Measurements from ENCODE around the gene TNC.

The TNC gene

DNA sequence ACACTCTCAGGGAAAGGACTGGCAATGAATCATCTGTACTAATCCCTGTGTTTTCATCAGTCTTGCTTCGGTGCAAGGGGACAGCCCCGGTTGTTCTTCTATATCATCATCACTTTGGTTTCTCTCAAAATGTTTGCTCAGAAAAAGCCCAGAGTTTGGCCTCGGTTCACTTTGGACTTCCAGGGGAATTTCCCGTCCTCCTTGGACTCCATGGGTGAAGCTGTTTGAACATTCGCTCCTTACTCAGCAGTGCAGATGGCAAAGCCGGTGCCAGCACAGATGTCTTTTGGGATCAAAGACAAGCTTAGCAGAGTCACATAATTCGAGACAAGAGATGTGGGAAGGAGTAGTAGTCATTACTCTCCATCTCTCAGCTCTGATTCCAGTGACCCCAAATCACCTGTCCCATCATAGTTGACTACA, 117.7 kb downstream of the TNC start:
- H3K79me2 ChIP-seq (ENCODE audit: control insufficient read depth, low read length) = no peaks in the 10 kb centered on the region
- no peak overlapping the region for H3K27ac ChIP-seq (ENCODE audit: low read depth, low read length)
- H3K4me2 ChIP-seq (ENCODE audit: low read length) = no peak overlapping the region
- H3K9me3 ChIP-seq (ENCODE audit: control insufficient read depth, insufficient read depth, low read length) = no peaks in the 10 kb centered on the region
- H3K4me3 ChIP-seq (ENCODE audit: low read length) = no peak overlapping the region
- H3K36me3 ChIP-seq (ENCODE audit: control insufficient read depth, low read length) = no peaks in the 10 kb centered on the region
- no peaks in the 10 kb centered on the region for H4K20me1 ChIP-seq (ENCODE audit: control insufficient read depth, insufficient read depth, low read depth, low read length)
- H3F3A ChIP-seq (ENCODE audit: control insufficient read depth, insufficient read depth) = no peaks in the 10 kb centered on the region
- no peaks in the 10 kb centered on the region for H3K9me2 ChIP-seq (replicated peaks; ENCODE audit: control insufficient read depth, low read length)
- H3K4me1 ChIP-seq (ENCODE audit: control insufficient read depth, low read length) = no peaks in the 10 kb centered on the region
- TF ChIP-seq, protein P1, sequence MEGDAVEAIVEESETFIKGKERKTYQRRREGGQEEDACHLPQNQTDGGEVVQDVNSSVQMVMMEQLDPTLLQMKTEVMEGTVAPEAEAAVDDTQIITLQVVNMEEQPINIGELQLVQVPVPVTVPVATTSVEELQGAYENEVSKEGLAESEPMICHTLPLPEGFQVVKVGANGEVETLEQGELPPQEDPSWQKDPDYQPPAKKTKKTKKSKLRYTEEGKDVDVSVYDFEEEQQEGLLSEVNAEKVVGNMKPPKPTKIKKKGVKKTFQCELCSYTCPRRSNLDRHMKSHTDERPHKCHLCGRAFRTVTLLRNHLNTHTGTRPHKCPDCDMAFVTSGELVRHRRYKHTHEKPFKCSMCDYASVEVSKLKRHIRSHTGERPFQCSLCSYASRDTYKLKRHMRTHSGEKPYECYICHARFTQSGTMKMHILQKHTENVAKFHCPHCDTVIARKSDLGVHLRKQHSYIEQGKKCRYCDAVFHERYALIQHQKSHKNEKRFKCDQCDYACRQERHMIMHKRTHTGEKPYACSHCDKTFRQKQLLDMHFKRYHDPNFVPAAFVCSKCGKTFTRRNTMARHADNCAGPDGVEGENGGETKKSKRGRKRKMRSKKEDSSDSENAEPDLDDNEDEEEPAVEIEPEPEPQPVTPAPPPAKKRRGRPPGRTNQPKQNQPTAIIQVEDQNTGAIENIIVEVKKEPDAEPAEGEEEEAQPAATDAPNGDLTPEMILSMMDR (IDR thresholded peaks at IDR 0.05; ENCODE audit: low read depth, low read length, poor library complexity, severe bottlenecking) = no peak
- TF ChIP-seq EZH2phosphoT487 (IDR thresholded peaks at IDR 0.05; ENCODE audit: borderline replicate concordance, low read length) = no peak
- peaks cover 11% of the 10 kb centered on the region for H3K27me3 ChIP-seq (ENCODE audit: control insufficient read depth, low read length)

DNA sequence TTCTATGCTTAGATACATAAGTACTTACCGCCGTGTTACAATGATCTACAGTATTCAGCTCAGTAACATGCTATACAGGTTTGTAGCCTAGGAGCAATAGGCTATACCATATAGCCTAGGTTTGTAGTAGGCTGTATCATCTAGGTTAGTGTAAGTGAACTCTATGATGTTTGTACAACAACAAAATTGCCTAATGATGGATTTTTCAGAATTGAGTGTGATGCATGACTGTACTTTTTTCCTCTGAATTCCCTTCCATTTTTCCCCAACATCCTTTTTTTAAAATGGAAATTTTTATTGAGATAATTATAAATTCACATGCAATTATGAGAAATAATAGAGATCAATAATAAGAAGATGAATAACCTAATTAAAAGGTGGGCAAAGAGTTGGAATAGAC, 119.6 kb downstream of the TNC start:
- H3K27ac ChIP-seq (ENCODE audit: low read depth, low read length) = no peak overlapping the region
- no peak overlapping the region for H3K4me2 ChIP-seq (ENCODE audit: low read length)
- no peak for TF ChIP-seq EZH2phosphoT487 (IDR thresholded peaks at IDR 0.05; ENCODE audit: borderline replicate concordance, low read length)
- TF ChIP-seq, protein P1 (IDR thresholded peaks at IDR 0.05; ENCODE audit: low read depth, low read length, poor library complexity, severe bottlenecking) = no peak

DNA sequence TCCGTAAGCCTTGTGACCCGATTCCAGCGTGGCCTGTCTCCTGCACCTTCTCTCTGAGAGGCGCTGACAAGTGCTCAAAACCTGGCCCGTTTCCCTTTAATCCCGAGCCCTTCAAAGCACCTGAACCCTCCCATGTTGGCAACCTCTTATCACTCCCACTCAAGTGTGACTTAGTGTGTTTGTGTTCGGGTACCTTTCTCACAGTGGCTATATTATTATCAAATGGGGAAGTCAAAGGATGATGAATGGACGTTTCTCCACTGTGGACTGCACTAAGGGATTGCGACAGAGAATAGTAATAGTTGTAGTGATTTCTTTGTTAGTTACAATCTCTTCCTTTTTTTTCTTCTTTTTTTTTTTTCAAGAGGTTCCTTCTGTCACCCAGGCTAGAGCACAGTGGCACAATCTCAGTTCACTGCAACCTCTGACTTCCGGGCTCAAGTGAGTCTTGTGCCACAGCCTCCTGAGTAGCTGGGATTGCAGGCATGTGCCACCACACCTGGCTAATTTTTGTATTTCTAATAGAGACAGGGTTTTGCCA, 122.2 kb downstream of the TNC start:
- H3K4me3 ChIP-seq (ENCODE audit: low read length) = no peak overlapping the region
- peaks cover 8% of the 10 kb centered on the region for H3K27me3 ChIP-seq (ENCODE audit: control insufficient read depth, low read length)
- no peaks in the 10 kb centered on the region for H3K36me3 ChIP-seq (ENCODE audit: control insufficient read depth, low read length)
- TF ChIP-seq, protein P1 (IDR thresholded peaks at IDR 0.05; ENCODE audit: low read depth, low read length, poor library complexity, severe bottlenecking) = no peak
- no peak for TF ChIP-seq EZH2phosphoT487 (IDR thresholded peaks at IDR 0.05; ENCODE audit: borderline replicate concordance, low read length)
- no peaks in the 10 kb centered on the region for H3K9me2 ChIP-seq (replicated peaks; ENCODE audit: control insufficient read depth, low read length)
- H3K27ac ChIP-seq (ENCODE audit: low read depth, low read length) = no peak overlapping the region
- no peaks in the 10 kb centered on the region for H4K20me1 ChIP-seq (ENCODE audit: control insufficient read depth, insufficient read depth, low read depth, low read length)
- no peaks in the 10 kb centered on the region for H3K79me2 ChIP-seq (ENCODE audit: control insufficient read depth, low read length)
- H3K4me2 ChIP-seq (ENCODE audit: low read length) = no peak overlapping the region
- H3K9me3 ChIP-seq (ENCODE audit: control insufficient read depth, insufficient read depth, low read length) = no peaks in the 10 kb centered on the region
- no peaks in the 10 kb centered on the region for H3F3A ChIP-seq (ENCODE audit: control insufficient read depth, insufficient read depth)
- H3K4me1 ChIP-seq (ENCODE audit: control insufficient read depth, low read length) = no peaks in the 10 kb centered on the region

More for the DNA sequence above, 119.6 kb downstream of the TNC start:
- H3K36me3 ChIP-seq (ENCODE audit: control insufficient read depth, low read length) = no peaks in the 10 kb centered on the region
- no peaks in the 10 kb centered on the region for H4K20me1 ChIP-seq (ENCODE audit: control insufficient read depth, insufficient read depth, low read depth, low read length)
- H3K4me3 ChIP-seq (ENCODE audit: low read length) = no peak overlapping the region
- H3F3A ChIP-seq (ENCODE audit: control insufficient read depth, insufficient read depth) = no peaks in the 10 kb centered on the region
- peaks cover 11% of the 10 kb centered on the region for H3K27me3 ChIP-seq (ENCODE audit: control insufficient read depth, low read length)
- no peaks in the 10 kb centered on the region for H3K79me2 ChIP-seq (ENCODE audit: control insufficient read depth, low read length)
- H3K9me3 ChIP-seq (ENCODE audit: control insufficient read depth, insufficient read depth, low read length) = no peaks in the 10 kb centered on the region
- H3K4me1 ChIP-seq (ENCODE audit: control insufficient read depth, low read length) = no peaks in the 10 kb centered on the region
- no peaks in the 10 kb centered on the region for H3K9me2 ChIP-seq (replicated peaks; ENCODE audit: control insufficient read depth, low read length)
